Common myeloid progenitor, CD34-positive (primary cell): ENCODE data around the gene TYSND1.
A peak's percentile ranks its signal among the peaks of the same experiment; 100 is the strongest.

Experiments used
- CTCF ChIA-PET: fragments of 350-600 bp; sonication (Branson Sonifier 250); formaldehyde crosslinking; loops from one replicate; lab custom pipeline; 2021; ENCODE audit warnings: antibody characterized with exemption; lab: Charles Lee
- POLR2A ChIA-PET: fragments of 350-600 bp; sonication (Branson Sonifier 250); formaldehyde crosslinking; loops from one replicate; lab custom pipeline; 2021; ENCODE audit warnings: antibody characterized with exemption; lab: Charles Lee
- DNase-seq, 3 donors: peaks; one replicate each; pipeline versions ENCODE4 v3.0.0 to v3.0.0-alpha.2; 2013
- H3K27ac ChIP-seq, 2 experiments: 1 replicate in 1 of 2; 2 replicates in 1 of 2; pipeline ENCODE4 v1.7.0; 2013; ENCODE audit warnings: inconsistent platforms in 2 of 2, low read length in 2 of 2, mild to moderate bottlenecking in 2 of 2, low read depth in 1 of 2, moderate library complexity in 1 of 2; ENCODE audit not compliant: severe bottlenecking in 2 of 2, insufficient read depth in 1 of 2, poor library complexity in 1 of 2
- H3K27me3 ChIP-seq, 5 experiments: replicated peaks in 2 of 5; 1 replicate in 3 of 5; 2 replicates in 2 of 5; pipeline versions ENCODE4 v1.6.1 to v1.7.0; 2013; ENCODE audit warnings: low read length in 4 of 5, mild to moderate bottlenecking in 2 of 5, moderate library complexity in 2 of 5, inconsistent platforms in 1 of 5; ENCODE audit not compliant: insufficient read depth in 5 of 5, control insufficient read depth in 4 of 5
- H3K36me3 ChIP-seq, 4 experiments: 1 replicate in 2 of 4; 2 replicates in 2 of 4; pipeline versions ENCODE4 v1.6.1 to v1.7.0; 2013; ENCODE audit warnings: low read length in 3 of 4, control low read depth in 1 of 4, mild to moderate bottlenecking in 1 of 4; ENCODE audit not compliant: control insufficient read depth in 4 of 4, insufficient read depth in 4 of 4
- H3K4me1 ChIP-seq, 4 experiments: 1 replicate in 3 of 4; 2 replicates in 1 of 4; pipeline versions ENCODE4 v1.6.1 to v1.7.1; 2013; ENCODE audit warnings: low read length in 3 of 4, mild to moderate bottlenecking in 3 of 4, control low read depth in 1 of 4, inconsistent platforms in 1 of 4, moderate library complexity in 1 of 4; ENCODE audit not compliant: control insufficient read depth in 4 of 4, insufficient read depth in 4 of 4; ENCODE audit errors: control extremely low read depth in 1 of 4
- H3K4me3 ChIP-seq, 7 experiments: 1 replicate in 4 of 7; 2 replicates in 3 of 7; pipeline versions ENCODE4 v1.5.1 to v1.7.0; 2013; ENCODE audit warnings: mild to moderate bottlenecking in 7 of 7, low read length in 6 of 7, moderate library complexity in 6 of 7, inconsistent platforms in 2 of 7, low read depth in 2 of 7, control low read depth in 1 of 7; ENCODE audit not compliant: insufficient read depth in 4 of 7, control insufficient read depth in 1 of 7; ENCODE audit errors: extremely low read depth in 1 of 7
- H3K9me3 ChIP-seq, 5 experiments: 1 replicate in 4 of 5; 2 replicates in 1 of 5; pipeline versions ENCODE4 v1.6.1 to v1.7.1; 2013; ENCODE audit warnings: low read length in 4 of 5, mild to moderate bottlenecking in 2 of 5, inconsistent platforms in 1 of 5, low read depth in 1 of 5, moderate library complexity in 1 of 5; ENCODE audit not compliant: control insufficient read depth in 4 of 5, insufficient read depth in 2 of 5; ENCODE audit errors: control extremely low read depth in 1 of 5
- WGBS: methylation state at CpG from one replicate; pipeline ENCODE4 v1.1.5; 2013; ENCODE audit not compliant: insufficient coverage; 5-methylcytosine and 5-hydroxymethylcytosine counted together

The TYSND1 gene

DNA sequence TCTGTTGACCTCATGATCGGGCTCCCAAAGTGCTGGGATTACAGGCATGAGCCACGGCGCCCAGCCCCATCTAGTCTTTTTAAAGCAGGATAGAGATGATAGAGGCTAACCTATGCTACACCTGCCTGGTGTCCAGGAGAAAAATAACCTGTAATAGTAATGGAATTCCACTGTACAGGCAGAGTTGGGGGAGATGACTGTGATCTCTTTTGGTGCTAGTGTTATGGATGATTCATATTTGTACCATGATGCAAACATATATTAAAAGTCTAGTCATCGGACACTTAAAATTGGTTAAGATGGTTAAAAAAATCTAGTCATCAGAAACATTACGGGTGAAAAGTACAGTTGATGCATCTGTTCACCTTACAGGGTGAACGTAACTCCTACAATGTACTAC, 29.9 kb upstream of the TYSND1 start:
- DNase-seq: no peak
- no peaks in the 10 kb centered on the region for H3K9me3 ChIP-seq
- ChIA-PET POLR2A (no interaction called here), CTCF (interaction anchor here (0.7 kb wide), 1 partner anchor 117 kb away, joined by 4 read pairs; no protein-coding TSS in a partner anchor)
- H3K36me3 ChIP-seq: no peaks in the 10 kb centered on the region
- no peak overlapping the region for H3K4me3 ChIP-seq
- 67% methylated on average over 3 of the region's 6 CpGs for WGBS
- H3K27me3 ChIP-seq: no peaks in the 10 kb centered on the region
- H3K4me1 ChIP-seq: peaks cover 0 to 9% (median 6%) of the 10 kb centered on the region in 4 experiments
- H3K27ac ChIP-seq: no peak overlapping the region

DNA sequence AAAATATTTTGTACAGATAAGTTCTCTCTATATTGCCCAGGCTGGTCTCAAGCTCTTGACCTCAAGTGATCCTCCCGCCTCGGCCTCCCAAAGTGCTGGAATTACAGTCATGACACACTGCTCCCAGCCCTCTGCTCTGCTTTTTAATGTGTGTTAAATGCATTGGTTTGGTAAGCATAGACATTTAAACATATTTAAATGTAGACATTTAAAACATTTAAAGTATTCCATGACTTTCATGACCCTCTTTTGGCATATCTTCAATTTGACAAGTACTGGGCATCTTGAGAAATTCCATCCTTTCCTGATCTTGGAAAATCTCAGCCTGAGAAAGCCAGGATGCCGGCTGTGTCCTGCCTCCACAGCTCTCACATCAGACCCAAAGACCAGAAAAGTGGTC, 29.0 kb upstream of the TYSND1 start:
- DNase-seq: no peak
- Histone ChIP-seq H3K4me3 (no peak overlapping the region), H3K36me3 (no peaks in the 10 kb centered on the region), H3K27me3 (no peaks in the 10 kb centered on the region), H3K27ac (no peak overlapping the region), H3K9me3 (no peaks in the 10 kb centered on the region), H3K4me1 (peaks cover 0 to 13% (median 8%) of the 10 kb centered on the region in 4 experiments)
- CTCF ChIA-PET: interaction anchor here (0.9 kb wide), 1 partner anchor 26 kb away, joined by 3 read pairs; no protein-coding TSS in a partner anchor
- WGBS: 100% methylated on average over 3 of the region's 3 CpGs
- POLR2A ChIA-PET: no interaction called here

DNA sequence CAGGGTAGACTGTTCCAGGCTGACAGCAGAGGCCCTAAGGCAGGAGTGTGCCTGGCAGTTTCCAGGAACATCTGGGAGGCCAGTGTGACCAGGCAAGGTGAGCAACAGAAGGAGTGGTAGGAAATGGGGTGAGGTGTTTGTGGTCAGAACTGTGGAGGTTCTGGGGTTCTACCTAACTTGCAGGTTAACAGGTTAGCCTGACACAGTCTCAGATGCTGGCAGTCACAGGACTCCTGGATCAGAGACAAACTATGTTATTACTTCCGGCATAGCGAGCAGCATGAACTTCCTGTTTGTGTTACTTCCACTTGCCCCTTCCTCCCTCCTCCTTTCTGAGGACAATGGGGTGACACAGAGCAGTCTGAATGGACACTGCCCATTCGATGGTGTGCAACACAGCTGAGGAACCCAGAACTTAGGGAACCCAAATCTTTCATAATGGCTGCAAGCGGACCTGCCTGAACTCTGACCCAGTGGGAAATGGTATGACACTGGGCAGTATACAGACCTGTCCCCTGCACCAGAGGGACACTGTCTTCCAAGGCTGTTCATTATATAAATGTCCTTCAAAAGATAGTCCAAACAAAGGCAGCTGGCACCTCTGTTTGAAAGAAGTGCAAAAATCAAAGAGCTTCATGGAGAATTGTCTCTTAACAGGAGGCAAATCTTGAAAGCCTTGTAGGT, 27.7 kb upstream of the TYSND1 start:
- peak in 1 of 3 donors; percentile 35 for DNase-seq
- H3K27me3 ChIP-seq: no peaks in the 10 kb centered on the region
- no peaks in the 10 kb centered on the region for H3K36me3 ChIP-seq
- H3K4me3 ChIP-seq: peak overlapping the region in 1 of 7 experiments; percentile 23
- WGBS: 39% methylated on average over 4 of the region's 4 CpGs
- no peak overlapping the region for H3K27ac ChIP-seq
- CTCF ChIA-PET: interaction anchor here (0.9 kb wide), 1 partner anchor 25 kb away, joined by 3 read pairs; no protein-coding TSS in a partner anchor
- POLR2A ChIA-PET: no interaction called here
- H3K4me1 ChIP-seq: peaks cover 0 to 21% (median 14%) of the 10 kb centered on the region in 4 experiments
- no peaks in the 10 kb centered on the region for H3K9me3 ChIP-seq

DNA sequence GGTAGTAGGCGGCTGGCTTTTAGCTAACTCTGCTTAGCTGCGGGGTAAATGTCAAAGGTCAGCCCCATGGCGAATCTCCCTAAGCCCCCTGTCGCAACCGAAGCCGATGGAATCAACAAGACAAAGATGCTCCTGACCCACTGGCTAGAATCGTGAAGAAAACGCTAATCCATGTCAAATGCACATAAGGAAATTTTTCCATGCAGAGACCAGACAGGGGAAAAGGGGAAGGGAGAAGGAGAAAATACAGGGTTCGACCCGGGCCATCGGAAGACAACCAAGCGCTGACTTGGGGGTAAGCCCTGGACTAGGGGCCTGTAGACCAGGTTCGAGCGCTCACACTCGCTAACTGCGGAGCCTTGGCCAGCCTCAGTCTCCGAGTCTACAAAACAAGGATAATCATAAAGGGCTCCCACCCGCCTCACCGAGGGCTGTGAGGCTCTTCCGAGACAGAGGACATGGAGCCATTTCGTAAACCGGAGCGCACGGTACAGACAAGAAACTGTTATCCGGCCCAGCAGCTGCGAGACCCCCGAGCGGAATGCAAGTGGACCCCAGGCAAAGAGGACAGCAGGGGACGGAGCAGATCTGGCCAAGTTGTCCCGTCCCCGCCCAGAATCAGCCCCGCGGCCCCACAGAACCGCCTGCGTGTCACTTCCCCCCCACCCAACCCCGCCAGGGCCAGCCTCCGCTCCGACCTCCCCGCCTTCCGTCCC, 23.3 kb upstream of the TYSND1 start:
- DNase-seq: peak in 1 of 3 donors; percentile 29
- Histone ChIP-seq H3K9me3 (no peaks in the 10 kb centered on the region), H3K27ac (peak overlapping the region; percentile 85 to 91), H3K27me3 (peaks cover 0 to 2% (median 0%) of the 10 kb centered on the region in 5 experiments), H3K4me3 (peak overlapping the region; percentile 78 to 98 (median 91)), H3K36me3 (peaks cover 2 to 10% (median 6%) of the 10 kb centered on the region in 4 experiments), H3K4me1 (peaks cover 2 to 33% (median 22%) of the 10 kb centered on the region in 4 experiments)
- WGBS: 1% methylated on average over 33 of the region's 40 CpGs
- POLR2A ChIA-PET: no interaction called here
- CTCF ChIA-PET: interaction anchor here (1.5 to 1.7 kb wide), 2 partner anchors 23 to 101 kb away, joined by 4 to 6 read pairs; partner anchors contain the start of gene TYSND1

DNA sequence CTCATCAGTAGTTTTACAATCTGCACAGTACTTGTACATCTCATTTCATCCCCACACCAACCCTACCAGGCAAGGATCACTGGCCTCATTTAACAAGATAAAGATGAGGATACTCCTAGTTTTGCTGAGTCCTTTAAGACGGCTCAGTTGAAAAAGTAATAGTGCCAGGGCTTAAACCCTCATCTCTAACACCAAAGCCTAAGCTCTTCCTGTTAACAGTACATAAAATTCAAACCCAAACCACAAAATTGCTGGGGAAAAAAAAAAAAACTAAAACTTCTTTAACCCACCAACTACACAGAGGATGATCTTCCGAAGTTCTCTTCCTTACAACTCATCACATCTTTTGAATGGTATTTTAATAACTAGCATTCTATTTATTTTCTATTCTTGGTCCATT, 22.5 kb upstream of the TYSND1 start:
- Histone ChIP-seq H3K27me3 (peaks cover 0 to 2% (median 0%) of the 10 kb centered on the region in 5 experiments), H3K4me3 (peak overlapping the region in 6 of 7 experiments; percentile 88 to 98 (median 92)), H3K36me3 (peaks cover 2 to 11% (median 7%) of the 10 kb centered on the region in 4 experiments), H3K9me3 (no peaks in the 10 kb centered on the region), H3K27ac (peak overlapping the region in 1 of 2 experiments; percentile 91), H3K4me1 (peaks cover 2 to 32% (median 21%) of the 10 kb centered on the region in 4 experiments)
- WGBS: no CpG with 5 or more reads among the region's 2 CpGs
- POLR2A ChIA-PET: no interaction called here
- CTCF ChIA-PET: interaction anchor here (1.0 to 1.5 kb wide), 3 partner anchors 18 to 102 kb away, joined by 3 to 6 read pairs (median 4); partner anchors contain the start of gene TYSND1
- peak; percentile 27 to 65 (median 61) for DNase-seq

DNA sequence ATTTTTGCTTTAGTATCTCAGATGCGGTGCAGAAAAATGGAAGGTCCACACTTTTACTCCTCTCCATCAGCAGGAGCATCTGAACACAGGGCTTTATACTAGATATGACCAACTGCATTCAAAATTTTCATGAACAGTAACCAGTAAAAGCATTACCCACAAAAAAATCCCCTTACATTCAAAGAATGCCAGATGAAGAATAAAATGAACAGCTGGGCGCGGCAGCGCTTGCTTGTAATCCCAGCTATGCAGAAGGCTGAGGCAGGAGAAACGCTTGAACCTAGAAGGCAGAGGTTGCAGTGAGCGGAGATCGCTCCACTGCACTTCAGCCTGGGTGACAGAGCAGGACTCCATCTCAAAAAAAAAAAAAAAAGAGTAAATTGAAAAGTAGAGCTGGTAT, 20.7 kb upstream of the TYSND1 start:
- Histone ChIP-seq H3K36me3 (peaks cover 2 to 11% (median 7%) of the 10 kb centered on the region in 4 experiments), H3K27me3 (peaks cover 0 to 2% (median 0%) of the 10 kb centered on the region in 5 experiments), H3K27ac (no peak overlapping the region), H3K9me3 (no peaks in the 10 kb centered on the region), H3K4me1 (peaks cover 2 to 41% (median 29%) of the 10 kb centered on the region in 4 experiments), H3K4me3 (no peak overlapping the region)
- no peak for DNase-seq
- ChIA-PET CTCF (interaction anchor here (0.5 to 0.7 kb wide), 2 partner anchors 16 to 30 kb away, joined by 3 to 5 read pairs; no protein-coding TSS in a partner anchor), POLR2A (no interaction called here)
- 100% methylated on average over 5 of the region's 7 CpGs for WGBS
